PFSK-1 (cell line): Measurements from ENCODE around the gene PAF1.

Source experiments
- POLR2AphosphoS5 ChIP-seq: IDR thresholded peaks from 2 replicates; pipeline ENCODE4 v1.6.1; 2012; ENCODE audit warnings: low read depth, mild to moderate bottlenecking, control low read depth, low read length, moderate library complexity
- SIN3A ChIP-seq: IDR thresholded peaks from 2 replicates; pipeline ENCODE4 v1.6.1; 2012; ENCODE audit warnings: mild to moderate bottlenecking, low read length, moderate library complexity, borderline replicate concordance; ENCODE audit not compliant: insufficient read depth
- TAF1 ChIP-seq: IDR thresholded peaks from 2 replicates; pipeline ENCODE4 v1.6.1; 2012; ENCODE audit warnings: low read length, control low read depth, borderline replicate concordance; ENCODE audit not compliant: insufficient read depth
- TF ChIP-seq, protein P1 (sequence below), 2 experiments: IDR thresholded peaks; 2 replicates each; pipeline versions ENCODE4 v1.6.1 to v1.8.0; 2011 to 2012; ENCODE audit warnings: low read depth in 2 of 2, low read length in 2 of 2, control low read depth in 1 of 2, inconsistent platforms in 1 of 2, mild to moderate bottlenecking in 1 of 2, moderate library complexity in 1 of 2; ENCODE audit not compliant: insufficient read depth in 1 of 2

DNA sequence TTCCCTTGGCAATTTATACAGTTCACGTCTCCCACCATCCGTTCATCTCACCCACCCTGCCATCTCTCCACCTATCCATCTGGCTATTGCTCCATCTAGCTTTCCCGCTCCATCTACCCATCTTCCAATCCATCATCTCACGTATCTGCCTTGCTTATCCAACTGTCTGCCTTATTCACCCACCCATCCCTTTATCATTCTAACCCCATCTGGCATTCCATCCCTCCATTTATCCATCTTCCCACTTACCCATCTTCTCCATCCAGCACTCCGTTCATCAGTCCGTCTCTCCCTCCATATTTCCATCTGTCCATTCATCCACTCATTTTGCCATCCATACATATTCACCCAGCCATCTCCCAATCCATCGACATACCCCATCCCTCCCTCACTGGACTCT lies 34.8 kb upstream of the PAF1 start:
- TF ChIP-seq, protein P1, sequence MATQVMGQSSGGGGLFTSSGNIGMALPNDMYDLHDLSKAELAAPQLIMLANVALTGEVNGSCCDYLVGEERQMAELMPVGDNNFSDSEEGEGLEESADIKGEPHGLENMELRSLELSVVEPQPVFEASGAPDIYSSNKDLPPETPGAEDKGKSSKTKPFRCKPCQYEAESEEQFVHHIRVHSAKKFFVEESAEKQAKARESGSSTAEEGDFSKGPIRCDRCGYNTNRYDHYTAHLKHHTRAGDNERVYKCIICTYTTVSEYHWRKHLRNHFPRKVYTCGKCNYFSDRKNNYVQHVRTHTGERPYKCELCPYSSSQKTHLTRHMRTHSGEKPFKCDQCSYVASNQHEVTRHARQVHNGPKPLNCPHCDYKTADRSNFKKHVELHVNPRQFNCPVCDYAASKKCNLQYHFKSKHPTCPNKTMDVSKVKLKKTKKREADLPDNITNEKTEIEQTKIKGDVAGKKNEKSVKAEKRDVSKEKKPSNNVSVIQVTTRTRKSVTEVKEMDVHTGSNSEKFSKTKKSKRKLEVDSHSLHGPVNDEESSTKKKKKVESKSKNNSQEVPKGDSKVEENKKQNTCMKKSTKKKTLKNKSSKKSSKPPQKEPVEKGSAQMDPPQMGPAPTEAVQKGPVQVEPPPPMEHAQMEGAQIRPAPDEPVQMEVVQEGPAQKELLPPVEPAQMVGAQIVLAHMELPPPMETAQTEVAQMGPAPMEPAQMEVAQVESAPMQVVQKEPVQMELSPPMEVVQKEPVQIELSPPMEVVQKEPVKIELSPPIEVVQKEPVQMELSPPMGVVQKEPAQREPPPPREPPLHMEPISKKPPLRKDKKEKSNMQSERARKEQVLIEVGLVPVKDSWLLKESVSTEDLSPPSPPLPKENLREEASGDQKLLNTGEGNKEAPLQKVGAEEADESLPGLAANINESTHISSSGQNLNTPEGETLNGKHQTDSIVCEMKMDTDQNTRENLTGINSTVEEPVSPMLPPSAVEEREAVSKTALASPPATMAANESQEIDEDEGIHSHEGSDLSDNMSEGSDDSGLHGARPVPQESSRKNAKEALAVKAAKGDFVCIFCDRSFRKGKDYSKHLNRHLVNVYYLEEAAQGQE (IDR thresholded peaks at IDR 0.05; ENCODE audit: insufficient read depth in 1 of 2, low read depth in 2 of 2, low read length in 2 of 2) = no peak
- no peak; the same call in 1 of the 2 replicates for TF ChIP-seq POLR2AphosphoS5
- TF ChIP-seq TAF1 = no peak
- no peak for TF ChIP-seq SIN3A
